ENCODE measurements around the gene C1orf174. TPM values are rescaled to one million over a fixed set of nuclear protein-coding genes. Genes with fewer than 3 reads are reported as not detected.

C1orf174 gene
- total and polyA plus RNA-seq, 2 experiments from 2014 or later = 20.7 to 23.6 TPM

DNA sequence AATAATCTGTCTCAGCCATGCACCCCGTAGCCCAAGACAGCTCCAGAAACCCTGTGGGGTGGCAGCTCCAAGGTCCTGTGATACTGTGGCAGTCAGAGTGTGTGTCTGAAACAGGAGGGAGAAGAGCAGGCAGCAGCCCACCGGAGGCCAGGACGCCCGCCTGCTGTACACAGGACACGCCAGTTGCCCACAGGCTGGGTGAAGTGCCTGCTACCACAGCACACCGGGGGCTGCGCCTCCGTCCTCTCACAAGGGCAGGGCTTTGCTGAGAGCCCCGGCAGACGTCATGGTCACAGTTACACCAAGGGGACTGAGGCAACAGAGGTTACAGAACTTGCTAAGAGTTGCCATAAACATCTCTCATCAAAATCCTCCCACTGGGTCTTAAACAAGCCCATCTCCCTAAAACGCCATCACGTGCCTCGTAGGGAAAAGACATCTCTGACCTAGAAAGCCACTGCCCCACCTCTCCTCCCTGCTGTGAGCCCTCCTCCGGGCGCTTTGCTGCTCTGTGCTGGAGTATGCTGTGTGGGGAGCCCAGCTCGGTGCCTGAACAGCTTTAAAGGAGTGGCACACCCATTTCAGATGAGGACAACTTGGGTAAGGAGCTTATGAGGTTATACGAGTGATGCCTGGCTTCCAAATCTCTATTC lies 5.3 kb downstream of the C1orf174 start:
- TF ChIP-seq, protein P1, sequence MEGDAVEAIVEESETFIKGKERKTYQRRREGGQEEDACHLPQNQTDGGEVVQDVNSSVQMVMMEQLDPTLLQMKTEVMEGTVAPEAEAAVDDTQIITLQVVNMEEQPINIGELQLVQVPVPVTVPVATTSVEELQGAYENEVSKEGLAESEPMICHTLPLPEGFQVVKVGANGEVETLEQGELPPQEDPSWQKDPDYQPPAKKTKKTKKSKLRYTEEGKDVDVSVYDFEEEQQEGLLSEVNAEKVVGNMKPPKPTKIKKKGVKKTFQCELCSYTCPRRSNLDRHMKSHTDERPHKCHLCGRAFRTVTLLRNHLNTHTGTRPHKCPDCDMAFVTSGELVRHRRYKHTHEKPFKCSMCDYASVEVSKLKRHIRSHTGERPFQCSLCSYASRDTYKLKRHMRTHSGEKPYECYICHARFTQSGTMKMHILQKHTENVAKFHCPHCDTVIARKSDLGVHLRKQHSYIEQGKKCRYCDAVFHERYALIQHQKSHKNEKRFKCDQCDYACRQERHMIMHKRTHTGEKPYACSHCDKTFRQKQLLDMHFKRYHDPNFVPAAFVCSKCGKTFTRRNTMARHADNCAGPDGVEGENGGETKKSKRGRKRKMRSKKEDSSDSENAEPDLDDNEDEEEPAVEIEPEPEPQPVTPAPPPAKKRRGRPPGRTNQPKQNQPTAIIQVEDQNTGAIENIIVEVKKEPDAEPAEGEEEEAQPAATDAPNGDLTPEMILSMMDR (IDR thresholded peaks at IDR 0.05; ENCODE audit: poor library complexity) = no peak
- TF ChIP-seq EZH2 (IDR thresholded peaks at IDR 0.05; ENCODE audit: borderline replicate concordance) (no peak), EZH2phosphoT487 (IDR thresholded peaks at IDR 0.05; ENCODE audit: low read depth, severe bottlenecking, unreplicated experiment) (no peak)
- Histone ChIP-seq H3K9me2 (replicated peaks; ENCODE audit: insufficient read depth) (no peaks in the 10 kb centered on the region), H3K36me3 (replicated peaks; ENCODE audit: insufficient read depth, low read depth) (no peaks in the 10 kb centered on the region), H3K79me2 (peaks cover 70% of the 10 kb centered on the region), H3K27ac (no peak overlapping the region), H3K9me3 (ENCODE audit: low read depth) (no peaks in the 10 kb centered on the region), H3K4me2 (no peak overlapping the region), H3K27me3 (no peaks in the 10 kb centered on the region), H3K4me1 (ENCODE audit: insufficient read depth) (no peaks in the 10 kb centered on the region), H4K20me1 (ENCODE audit: insufficient read depth, poor library complexity, severe bottlenecking) (peaks cover 2% of the 10 kb centered on the region), H2AFZ (no peak overlapping the region), H3K4me3 (no peak overlapping the region)
- DNase-seq (ENCODE audit: low spot score) = no peak
- 99% methylated on average over 17 of the region's 17 CpGs for WGBS (ENCODE audit: low lambda C conversion rate, missing lambda C conversion rate)

GRCh38 chr1:3893190-3893589 lies 6.9 kb downstream of the C1orf174 start:
- TF ChIP-seq EZH2phosphoT487 (IDR thresholded peaks at IDR 0.05; ENCODE audit: low read depth, severe bottlenecking, unreplicated experiment) (no peak), EZH2 (IDR thresholded peaks at IDR 0.05; ENCODE audit: borderline replicate concordance) (no peak)
- TF ChIP-seq, protein P1 (IDR thresholded peaks at IDR 0.05; ENCODE audit: poor library complexity) = no peak
- H3K4me1 ChIP-seq (ENCODE audit: insufficient read depth) = no peaks in the 10 kb centered on the region
- no peaks in the 10 kb centered on the region for H3K27me3 ChIP-seq
- no peak for DNase-seq (ENCODE audit: low spot score)
- H2AFZ ChIP-seq = no peak overlapping the region
- WGBS (ENCODE audit: low lambda C conversion rate, missing lambda C conversion rate) = over 99% methylated on average over 5 of the region's 5 CpGs
- H3K4me2 ChIP-seq = no peak overlapping the region
- no peak overlapping the region for H3K4me3 ChIP-seq
- H4K20me1 ChIP-seq (ENCODE audit: insufficient read depth, poor library complexity, severe bottlenecking) = peaks cover 2% of the 10 kb centered on the region
- H3K36me3 ChIP-seq (replicated peaks; ENCODE audit: insufficient read depth, low read depth) = no peaks in the 10 kb centered on the region
- no peaks in the 10 kb centered on the region for H3K9me2 ChIP-seq (replicated peaks; ENCODE audit: insufficient read depth)
- H3K79me2 ChIP-seq = peaks cover 54% of the 10 kb centered on the region
- H3K9me3 ChIP-seq (ENCODE audit: low read depth) = no peaks in the 10 kb centered on the region
- no peak overlapping the region for H3K27ac ChIP-seq

- peaks cover 50% of the 10 kb centered on the region for H3K79me2 ChIP-seq
These were observed 7.3 kb downstream of the C1orf174 start for GRCh38 chr1:3892748-3893147.

More at GRCh38 chr1:3892748-3893147, 7.3 kb downstream of the C1orf174 start:
- Histone ChIP-seq H3K9me2 (replicated peaks; ENCODE audit: insufficient read depth) (no peaks in the 10 kb centered on the region), H3K27ac (no peak overlapping the region), H2AFZ (no peak overlapping the region), H3K4me3 (no peak overlapping the region), H3K9me3 (ENCODE audit: low read depth) (no peaks in the 10 kb centered on the region), H3K4me1 (ENCODE audit: insufficient read depth) (no peaks in the 10 kb centered on the region), H3K36me3 (replicated peaks; ENCODE audit: insufficient read depth, low read depth) (no peaks in the 10 kb centered on the region), H3K27me3 (no peaks in the 10 kb centered on the region), H3K4me2 (no peak overlapping the region), H4K20me1 (ENCODE audit: insufficient read depth, poor library complexity, severe bottlenecking) (peaks cover 2% of the 10 kb centered on the region)
- 95% methylated on average over 14 of the region's 14 CpGs for WGBS (ENCODE audit: low lambda C conversion rate, missing lambda C conversion rate)
- DNase-seq (ENCODE audit: low spot score) = no peak
- TF ChIP-seq EZH2 (IDR thresholded peaks at IDR 0.05; ENCODE audit: borderline replicate concordance) = no peak
- no peak for TF ChIP-seq EZH2phosphoT487 (IDR thresholded peaks at IDR 0.05; ENCODE audit: low read depth, severe bottlenecking, unreplicated experiment)
- TF ChIP-seq, protein P1 (IDR thresholded peaks at IDR 0.05; ENCODE audit: poor library complexity) = no peak

Data from hepatocyte (in vitro differentiated cells).